GM12878 (cell line): ENCODE results near the gene ERN1. TPM values are rescaled to one million over a fixed set of nuclear protein-coding genes. Genes with fewer than 3 reads are reported as not detected.

ENCODE experiments used
- BRCA1 ChIP-seq: IDR thresholded peaks from 2 replicates; pipeline ENCODE4 v1.6.1; 2011; ENCODE audit warnings: low read depth, low read length, improper control_type of control experiment
- CREM ChIP-seq: IDR thresholded peaks from 2 replicates; pipeline ENCODE4 v1.6.1; 2014; ENCODE audit warnings: antibody characterized with exemption, low read depth
- FOXM1 ChIP-seq: IDR thresholded peaks from 2 replicates; pipeline ENCODE4 v1.6.1; 2012; ENCODE audit warnings: low read depth, mild to moderate bottlenecking, inconsistent platforms, low read length, moderate library complexity
- KDM1A ChIP-seq: fragments of 200-600 bp; sonication (generic); IDR thresholded peaks from 2 replicates; pipeline ENCODE4 v1.6.1; 2016; ENCODE audit warnings: borderline replicate concordance
- MEF2A ChIP-seq: IDR thresholded peaks from 2 replicates; pipeline ENCODE4 v1.6.1; 2011; ENCODE audit warnings: low read depth, mild to moderate bottlenecking, low read length, moderate library complexity; ENCODE audit not compliant: insufficient read depth
- MTA2 ChIP-seq: fragments of 450-650 bp; IDR thresholded peaks from 2 replicates; pipeline ENCODE4 v1.6.1; 2016; ENCODE audit warnings: low read depth, mild to moderate bottlenecking, moderate library complexity
- MYB ChIP-seq: fragments of 150-350 bp; IDR thresholded peaks from 2 replicates; pipeline ENCODE4 v1.6.1; 2014; ENCODE audit warnings: mild to moderate bottlenecking, low read depth, low read length, borderline replicate concordance
- USF1 ChIP-seq: IDR thresholded peaks from 2 replicates; pipeline ENCODE4 v1.6.1; 2011; ENCODE audit warnings: borderline replicate concordance, low read depth, mild to moderate bottlenecking, moderate library complexity, mixed read lengths, low read length; ENCODE audit not compliant: insufficient read depth; ENCODE audit errors: extremely low read length
- USF2 ChIP-seq: IDR thresholded peaks from 2 replicates; pipeline ENCODE4 v1.6.1; 2011; ENCODE audit warnings: low read depth, low read length, improper control_type of control experiment, borderline replicate concordance
- ZNF384 ChIP-seq: IDR thresholded peaks from 2 replicates; pipeline ENCODE4 v1.6.1; 2012; ENCODE audit warnings: low read depth, mild to moderate bottlenecking, low read length, improper control_type of control experiment, borderline replicate concordance
- ZNF592 ChIP-seq: fragments of 450-650 bp; IDR thresholded peaks from 2 replicates; pipeline ENCODE4 v1.6.1; 2017; ENCODE audit warnings: mild to moderate bottlenecking, moderate library complexity
- ZNF687 ChIP-seq: fragments of 450-650 bp; IDR thresholded peaks from 2 replicates; pipeline ENCODE4 v1.6.1; 2017; ENCODE audit warnings: mild to moderate bottlenecking, moderate library complexity
- polyA plus RNA-seq, 11 experiments: library from polyadenylated mRNA; depleted of rRNA in 4 of 11; unstranded in 6 of 11; stranded (reverse) in 5 of 11; fragments of >200 nt; fragmentation: Nextera tagmentation in 4 of 11; fragmentation: Illumina TruSeq in 1 of 11; extraction: Ambion mirVana in 4 of 11; extraction: Trizol in 1 of 11; gene quantifications; 1 replicate in 1 of 11; 2 replicates in 10 of 11; pipeline versions ENCODE4 v1.2.1 to v1.2.3, GENCODE V29; 2011 to 2016; ENCODE audit warnings: inconsistent platforms in 2 of 11, missing spikeins in 2 of 11, low read depth in 1 of 11
- total RNA-seq, 4 experiments: library from RNA; depleted of rRNA in 3 of 4; stranded (reverse); fragments of >200 nt in 3 of 4; fragmentation: Illumina TruSeq in 1 of 4; extraction: Trizol in 1 of 4; gene quantifications; 2 replicates each; pipeline versions ENCODE4 v1.2.1 to v1.2.3, GENCODE V29; 2013 to 2021
- TF ChIP-seq, protein P1 (sequence below): fragments of 150-350 bp; IDR thresholded peaks from 2 replicates; pipeline ENCODE4 v1.6.1; 2016; ENCODE audit warnings: low read depth, low read length

The ERN1 gene
- total and polyA plus RNA-seq, 10 of the 15 experiments (the other 5 are each of a cell fraction or from before 2014, with no cell fraction given): 2.6 to 19.2 (median 7.6) TPM

- TF ChIP-seq USF2: no peak
- no peak for TF ChIP-seq BRCA1
- TF ChIP-seq KDM1A: no peak
- TF ChIP-seq, protein P1, sequence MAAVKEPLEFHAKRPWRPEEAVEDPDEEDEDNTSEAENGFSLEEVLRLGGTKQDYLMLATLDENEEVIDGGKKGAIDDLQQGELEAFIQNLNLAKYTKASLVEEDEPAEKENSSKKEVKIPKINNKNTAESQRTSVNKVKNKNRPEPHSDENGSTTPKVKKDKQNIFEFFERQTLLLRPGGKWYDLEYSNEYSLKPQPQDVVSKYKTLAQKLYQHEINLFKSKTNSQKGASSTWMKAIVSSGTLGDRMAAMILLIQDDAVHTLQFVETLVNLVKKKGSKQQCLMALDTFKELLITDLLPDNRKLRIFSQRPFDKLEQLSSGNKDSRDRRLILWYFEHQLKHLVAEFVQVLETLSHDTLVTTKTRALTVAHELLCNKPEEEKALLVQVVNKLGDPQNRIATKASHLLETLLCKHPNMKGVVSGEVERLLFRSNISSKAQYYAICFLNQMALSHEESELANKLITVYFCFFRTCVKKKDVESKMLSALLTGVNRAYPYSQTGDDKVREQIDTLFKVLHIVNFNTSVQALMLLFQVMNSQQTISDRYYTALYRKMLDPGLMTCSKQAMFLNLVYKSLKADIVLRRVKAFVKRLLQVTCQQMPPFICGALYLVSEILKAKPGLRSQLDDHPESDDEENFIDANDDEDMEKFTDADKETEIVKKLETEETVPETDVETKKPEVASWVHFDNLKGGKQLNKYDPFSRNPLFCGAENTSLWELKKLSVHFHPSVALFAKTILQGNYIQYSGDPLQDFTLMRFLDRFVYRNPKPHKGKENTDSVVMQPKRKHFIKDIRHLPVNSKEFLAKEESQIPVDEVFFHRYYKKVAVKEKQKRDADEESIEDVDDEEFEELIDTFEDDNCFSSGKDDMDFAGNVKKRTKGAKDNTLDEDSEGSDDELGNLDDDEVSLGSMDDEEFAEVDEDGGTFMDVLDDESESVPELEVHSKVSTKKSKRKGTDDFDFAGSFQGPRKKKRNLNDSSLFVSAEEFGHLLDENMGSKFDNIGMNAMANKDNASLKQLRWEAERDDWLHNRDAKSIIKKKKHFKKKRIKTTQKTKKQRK: no peak
- no peak for TF ChIP-seq ZNF384
- TF ChIP-seq FOXM1: peak; percentile 94
- 0 out of 2 replicates have a peak, but pooled peaks have one; percentile 18 for TF ChIP-seq ZNF687
- 0 out of 2 replicates have a peak, but pooled peaks have one; percentile 25 for TF ChIP-seq MTA2
- no peak for TF ChIP-seq USF1
- TF ChIP-seq ZNF592: peak; percentile 42; the same call in 1 of the 2 replicates
- 0 out of 2 replicates have a peak, but pooled peaks have one; percentile 35 for TF ChIP-seq MEF2A
- TF ChIP-seq MYB: 0 out of 2 replicates have a peak, but pooled peaks have one; percentile 21
- peak; percentile 47; the same call in 1 of the 2 replicates for TF ChIP-seq CREM
These were observed 104.1 kb downstream of the ERN1 start (continued) for GRCh38 chr17:64025732-64026294.
